ENCODE results near the gene DFFB. TPM values are rescaled to one million over a fixed set of nuclear protein-coding genes. Genes with fewer than 3 reads are reported as not detected.

The DFFB gene
- total RNA-seq, 1 experiment from 2014 or later: 11.9 TPM

Other genes starting within 250 kb of the DFFB start
- gene MEGF6, start 246.0 kb upstream of the DFFB start, total RNA-seq (2014; rRNA removed; shearing (Covaris generic); ENCODE audit: low replicate concordance): not detected in 2 replicates
- gene TPRG1L, start 232.5 kb upstream of the DFFB start, total RNA-seq (2014; rRNA removed; shearing (Covaris generic); ENCODE audit: low replicate concordance): 10.2 and 14.4 TPM in 2 replicates
- 37.2 and 46.7 TPM in 2 replicates for gene WRAP73, start 207.4 kb upstream of the DFFB start, total RNA-seq (2014; rRNA removed; shearing (Covaris generic); ENCODE audit: low replicate concordance)
- 0.52 and 0.94 TPM in 2 replicates for gene TP73, start 205.0 kb upstream of the DFFB start, total RNA-seq (2014; rRNA removed; shearing (Covaris generic); ENCODE audit: low replicate concordance)
- not detected in 2 replicates for gene CCDC27, start 105.0 kb upstream of the DFFB start, total RNA-seq (2014; rRNA removed; shearing (Covaris generic); ENCODE audit: low replicate concordance)
- 0.87 TPM in 1 of 2 replicates, not detected in the other for gene SMIM1, start 84.7 kb upstream of the DFFB start, total RNA-seq (2014; rRNA removed; shearing (Covaris generic); ENCODE audit: low replicate concordance)
- gene LRRC47, start 61.0 kb upstream of the DFFB start, total RNA-seq (2014; rRNA removed; shearing (Covaris generic); ENCODE audit: low replicate concordance): 10.2 and 29.1 TPM in 2 replicates
- gene CEP104, start 265 bp upstream of the DFFB start, total RNA-seq (2014; rRNA removed; shearing (Covaris generic); ENCODE audit: low replicate concordance): 19.9 and 90.0 TPM in 2 replicates
- gene C1orf174, start 42.8 kb downstream of the DFFB start, total RNA-seq (2014; rRNA removed; shearing (Covaris generic); ENCODE audit: low replicate concordance): 17.4 and 25.5 TPM in 2 replicates